Neural cell (in vitro differentiated cells): ENCODE measurements around the gene TM9SF4.

ENCODE experiments used
- CTCF ChIP-seq: fragments of 450-650 bp; IDR thresholded peaks from 2 replicates; pipeline ENCODE4 v1.5.1; 2014; ENCODE audit warnings: antibody characterized with exemption, mild to moderate bottlenecking, moderate library complexity; ENCODE audit not compliant: poor library complexity, severe bottlenecking
- MXI1 ChIP-seq: fragments of 450-650 bp; conservative IDR thresholded peaks from 2 replicates; pipeline ENCODE4 v1.6.1; 2014; ENCODE audit warnings: antibody characterized with exemption, mild to moderate bottlenecking; ENCODE audit not compliant: poor library complexity, severe bottlenecking

- TF ChIP-seq MXI1 (no peak), CTCF (no peak)
These were observed 19.7 kb upstream of the TM9SF4 start for GRCh38 chr20:32089637-32090362.
